Left colon (tissue), 2 donors: ENCODE measurements around the gene PKDREJ. TPM values are rescaled to one million over a fixed set of nuclear protein-coding genes. Genes with fewer than 3 reads are reported as not detected.
A peak's percentile ranks its signal among the peaks of the same experiment; 100 is the strongest.

Experiments used
- ATAC-seq: fragments of 200-7000 bp; cut with Tn5 transposase; one replicate; pipeline ENCODE4 v1.9.1; 2020; ENCODE audit warnings: mild to moderate bottlenecking, moderate library complexity
- DNase-seq, 2 donors: peaks; one replicate each; pipeline ENCODE4 v3.0.0-alpha.2; 2020
- intact Hi-C, 2 donors: fragments of 100-400 bp; cut with DNase I in 1 of 2; cut with micrococcal nuclease in 1 of 2; formaldehyde crosslinking; loops; one replicate each; pipeline versions ENCODE4 v1.11.2 to v1.14.0; 2022; cut with DNase I, micrococcal nuclease
- total RNA-seq, 2 donors: library from RNA; stranded (reverse); fragmentation: NEBNext Ultra II Directional; extraction: Animal tissue kit (Norgen Biotek cat#: 25700); gene quantifications; one replicate each; pipeline ENCODE4 v1.2.1, GENCODE V29; 2021
- donor health status: DM: no; HTN: no; CAD: no.
- donor health status: DM: yes; HTN: yes; CAD: no.

The PKDREJ gene
- total RNA-seq, 2 donors from 2014 or later: 0.42 to 0.55 TPM

DNA sequence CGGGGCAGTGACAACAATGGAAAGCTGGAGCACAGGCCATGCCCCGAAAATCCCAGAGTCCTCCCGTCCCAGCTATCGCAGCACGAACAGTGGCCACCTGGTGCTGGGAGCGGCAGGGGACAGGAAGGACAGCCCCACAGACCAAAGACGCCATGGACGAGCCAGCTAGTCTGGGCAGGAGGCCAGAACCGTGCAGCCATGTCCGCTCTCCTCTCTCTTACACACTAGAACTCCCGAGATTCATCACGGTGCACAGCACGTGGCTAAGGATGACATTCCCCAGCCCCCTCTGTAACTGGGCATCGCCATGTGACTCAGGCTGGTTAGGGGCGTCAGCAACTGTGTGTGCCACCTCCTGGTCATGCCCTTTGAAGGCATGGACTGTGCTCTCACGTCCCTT lies 17.6 kb downstream of the PKDREJ start:
- ATAC-seq (no peak), DNase-seq (no peak)
- intact Hi-C loops: no loop called here

GRCh38 chr22:46244771-46245170 lies 18.4 kb downstream of the PKDREJ start:
- ATAC-seq: no peak
- intact Hi-C loops: no loop called here
- no peak for DNase-seq

DNA sequence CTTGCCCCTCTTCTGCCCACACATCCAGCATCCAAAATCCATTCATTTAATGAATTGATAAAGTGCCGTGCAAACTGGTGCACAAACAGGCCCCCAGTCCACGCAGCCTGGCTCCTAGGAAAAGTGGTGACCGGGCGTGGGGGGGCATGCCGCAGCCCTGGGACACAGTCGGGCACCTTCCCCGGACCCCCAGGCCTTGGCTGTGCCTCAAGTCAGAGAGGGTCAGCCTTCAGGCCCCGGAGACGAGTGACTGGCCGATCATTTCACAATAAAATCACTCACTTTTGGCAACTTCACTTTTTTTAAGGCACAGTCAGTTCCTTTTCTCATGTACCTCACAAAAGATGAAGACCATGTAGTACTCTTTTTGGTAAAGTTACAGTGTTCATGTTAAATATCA lies 21.1 kb downstream of the PKDREJ start:
- no peak for ATAC-seq
- no peak for DNase-seq
- intact Hi-C loops: no loop called here

- ATAC-seq (no peak), DNase-seq (no peak)
- intact Hi-C loops: no loop called here
Observed at GRCh38 chr22:46241396-46242007, 21.6 kb downstream of the PKDREJ start.

DNA sequence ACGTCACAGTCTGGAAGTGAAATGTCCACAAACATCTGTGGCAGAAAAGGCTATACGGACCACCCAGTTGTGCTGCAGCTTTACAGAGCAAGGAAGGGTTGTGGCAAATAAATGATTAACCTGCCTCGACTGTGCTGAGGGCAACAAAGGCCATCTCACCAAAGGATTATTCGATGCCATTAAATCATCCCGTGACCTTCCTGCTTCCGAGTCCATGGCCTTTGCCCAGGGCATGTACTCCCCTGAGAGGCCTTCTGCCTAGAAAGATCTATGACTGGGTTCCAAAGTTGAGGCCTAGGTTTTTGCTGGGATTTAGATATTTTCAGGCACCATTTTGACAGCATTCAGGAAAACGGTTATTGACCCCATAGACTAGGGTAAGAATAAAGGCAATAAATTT lies 22.2 kb downstream of the PKDREJ start:
- intact Hi-C loops: no loop called here
- ATAC-seq (peak; percentile 40), DNase-seq (no peak)

DNA sequence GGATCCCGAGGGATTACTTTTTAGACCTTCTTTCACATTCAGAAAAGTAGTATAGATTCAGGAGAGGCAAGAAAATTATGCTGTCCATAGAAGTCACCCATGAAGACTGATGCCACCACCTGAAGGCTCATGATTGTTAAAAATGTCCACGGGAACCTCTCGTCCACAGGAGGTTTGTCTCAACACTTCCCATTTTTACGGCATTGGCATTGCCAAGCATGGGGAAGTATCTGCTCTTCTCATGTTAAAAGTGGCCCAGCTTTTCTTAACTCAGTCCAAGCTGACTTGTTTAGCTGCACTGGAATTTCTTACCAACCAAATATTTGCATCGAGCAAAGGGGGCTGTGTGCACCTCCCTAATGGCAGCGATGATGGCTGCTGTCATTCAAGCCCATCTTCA lies 22.6 kb downstream of the PKDREJ start:
- intact Hi-C loops: no loop called here
- no peak for ATAC-seq

GRCh38 chr22:46240073-46240472 lies 23.1 kb downstream of the PKDREJ start:
- ATAC-seq (no peak), DNase-seq (no peak)
- intact Hi-C loops: no loop called here

More for the DNA sequence above, 22.6 kb downstream of the PKDREJ start:
- DNase-seq: no peak

GRCh38 chr22:46239261-46240048 lies 23.7 kb downstream of the PKDREJ start:
- intact Hi-C loops: no loop called here
- no peak for ATAC-seq

GRCh38 chr22:46238541-46238940 lies 24.6 kb downstream of the PKDREJ start:
- intact Hi-C loops: no loop called here
- DNase-seq: no peak
- no peak for ATAC-seq

More at GRCh38 chr22:46239261-46240048, 23.7 kb downstream of the PKDREJ start:
- DNase-seq: no peak

DNA sequence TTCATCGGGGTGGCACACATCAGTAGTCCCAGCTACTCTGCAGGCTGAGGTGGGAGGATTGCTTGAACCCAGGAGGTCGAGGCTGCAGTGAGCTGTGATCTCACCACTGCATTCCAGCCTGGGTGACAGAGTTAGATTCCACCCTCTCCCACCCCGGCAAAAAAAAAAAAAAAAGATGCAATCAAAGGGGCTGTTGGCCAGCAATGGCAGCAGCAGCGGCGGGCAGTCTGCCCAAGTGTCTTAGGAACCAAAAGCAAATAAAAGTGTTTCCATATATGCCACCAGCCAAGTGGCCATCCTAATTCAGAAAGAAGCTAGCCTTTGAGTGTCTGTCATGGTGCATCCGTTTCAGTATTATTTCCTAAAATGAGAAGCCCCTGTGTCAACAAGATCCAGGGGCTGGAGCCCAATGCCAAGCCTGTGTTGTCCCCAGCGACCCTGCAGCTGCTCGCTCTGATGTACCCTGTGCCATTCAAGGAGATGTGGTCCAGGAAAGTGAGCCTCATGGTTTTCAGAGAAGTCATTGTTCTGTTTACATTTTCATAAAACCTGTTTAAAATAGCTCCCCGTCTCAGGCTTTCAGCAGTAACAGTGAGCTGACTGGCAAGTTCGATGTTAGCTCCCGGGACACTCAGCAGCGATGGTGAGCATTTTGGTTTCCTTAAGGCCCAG lies 25.6 kb downstream of the PKDREJ start:
- DNase-seq (no peak), ATAC-seq (no peak)
- intact Hi-C loops: no loop called here

GRCh38 chr22:46234969-46235368 lies 28.2 kb downstream of the PKDREJ start:
- no peak for DNase-seq
- intact Hi-C loops: no loop called here
- no peak for ATAC-seq

DNA sequence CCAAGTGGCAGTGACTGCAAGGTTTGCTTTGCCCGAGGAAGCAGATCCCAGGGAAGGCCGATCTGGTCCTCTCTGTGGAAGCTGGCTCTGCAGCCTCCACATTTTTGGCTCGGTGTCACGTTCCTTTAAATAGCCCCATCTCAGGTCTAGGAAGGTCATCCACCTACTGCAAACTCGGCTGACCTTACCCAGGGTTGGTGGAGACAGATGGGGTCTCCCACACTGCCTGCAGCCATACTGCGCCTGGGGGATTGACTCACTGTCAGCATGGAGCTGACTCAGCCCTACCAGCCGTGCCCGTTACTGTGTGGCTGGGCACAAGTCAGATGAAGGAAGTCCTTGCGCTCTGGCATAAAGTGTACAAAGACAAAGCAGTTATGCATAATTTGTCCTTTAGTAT lies 29.9 kb downstream of the PKDREJ start:
- no peak for DNase-seq
- ATAC-seq: peak; percentile 39
- intact Hi-C loops: no loop called here

DNA sequence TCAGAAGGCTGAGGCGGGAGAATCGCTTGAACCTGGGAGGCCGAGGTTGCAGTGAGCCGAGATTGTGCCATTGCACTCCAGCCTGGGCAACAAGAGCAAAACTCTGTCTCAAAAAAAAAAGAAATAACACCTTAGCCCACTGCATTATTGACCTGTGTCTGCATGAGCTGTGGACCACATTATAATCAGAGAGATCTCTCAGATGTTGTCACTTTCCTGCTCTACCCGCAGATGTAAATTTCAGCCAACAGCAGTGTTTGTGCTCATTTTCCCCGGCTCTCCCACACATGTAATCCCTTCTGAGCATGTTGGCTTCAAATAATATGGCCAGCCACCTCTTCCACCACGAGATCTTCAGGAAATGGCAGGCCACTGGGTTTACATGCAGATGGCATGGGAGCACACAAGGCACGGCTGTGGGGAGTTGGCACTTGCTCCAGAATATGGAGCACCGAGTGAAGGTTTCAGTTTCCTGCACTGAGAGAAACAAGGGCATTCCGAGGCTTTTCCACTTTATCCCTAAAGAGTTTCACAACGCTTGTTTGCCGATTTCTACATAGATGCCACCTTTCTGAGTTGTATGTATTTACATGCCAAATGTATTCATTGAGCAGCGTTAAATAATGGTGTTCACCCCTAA lies 32.8 kb downstream of the PKDREJ start:
- intact Hi-C loops: no loop called here
- ATAC-seq: no peak

DNA sequence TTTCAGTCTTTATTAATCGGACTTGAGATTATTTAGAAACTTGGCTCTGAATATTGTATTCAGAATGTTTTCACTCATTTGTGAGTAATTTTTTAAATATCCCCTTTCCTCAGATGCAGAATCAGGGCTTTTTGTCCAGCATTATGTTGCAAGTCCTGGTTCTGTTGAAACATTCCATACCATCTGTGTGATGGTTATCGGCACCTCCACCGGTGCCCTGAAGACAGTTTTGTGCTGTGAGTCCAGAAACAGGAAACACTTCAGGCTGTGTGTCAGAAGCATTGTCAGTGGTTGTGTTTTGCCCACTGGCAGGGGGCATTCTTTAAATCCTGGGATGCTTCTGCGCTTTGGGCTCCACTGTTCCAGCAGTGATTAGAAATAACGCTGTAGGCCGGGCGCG lies 33.4 kb downstream of the PKDREJ start:
- intact Hi-C loops: no loop called here
- ATAC-seq (no peak), DNase-seq (no peak)

More for the DNA sequence above, 32.8 kb downstream of the PKDREJ start:
- no peak for DNase-seq

DNA sequence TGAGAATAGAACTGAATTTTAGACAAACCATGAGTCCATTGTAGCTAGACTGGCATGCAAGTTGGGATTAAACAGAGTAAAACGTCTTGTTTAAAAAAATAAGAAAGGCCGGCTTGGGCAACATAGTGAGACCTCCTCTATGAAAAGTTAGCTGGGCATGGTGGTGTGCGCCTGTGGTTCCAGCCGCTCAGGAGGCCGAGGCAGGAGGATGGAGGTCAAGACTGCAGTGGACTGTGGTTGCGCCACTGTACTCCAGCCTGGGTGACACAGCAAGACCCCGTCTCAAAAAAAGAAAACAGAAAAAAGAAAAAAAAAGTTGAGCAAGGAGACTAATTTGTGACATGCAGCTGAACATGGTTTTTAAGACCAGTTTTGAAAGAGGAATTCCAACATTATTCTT lies 36.6 kb downstream of the PKDREJ start:
- ATAC-seq: no peak
- intact Hi-C loops: no loop called here
- no peak for DNase-seq

- intact Hi-C loops: no loop called here
- no peak for DNase-seq
- peak; percentile 11 for ATAC-seq
Observed at GRCh38 chr22:46225631-46226030, 37.5 kb downstream of the PKDREJ start.

DNA sequence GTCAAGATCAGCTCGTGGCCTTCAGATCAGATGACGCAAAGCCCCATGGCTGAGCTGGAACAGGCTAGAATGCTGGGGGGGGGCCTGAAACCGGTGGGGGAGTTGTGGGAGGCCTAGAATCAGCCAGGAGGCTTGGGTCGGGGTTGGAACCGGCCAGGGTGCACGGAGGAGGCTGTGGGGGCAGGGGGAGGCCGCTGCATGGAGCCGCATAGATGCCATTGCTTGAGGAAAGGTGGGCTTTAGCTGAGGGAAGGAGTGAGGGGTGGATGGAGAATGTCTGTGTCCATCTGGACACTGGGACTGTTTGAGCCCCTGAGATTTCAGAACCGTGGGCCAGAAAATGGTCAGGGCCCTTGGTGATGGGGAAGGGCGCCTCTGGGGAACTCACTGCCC lies 38.2 kb downstream of the PKDREJ start:
- ATAC-seq (no peak), DNase-seq (no peak)
- intact Hi-C loops: no loop called here

GRCh38 chr22:46224044-46224897 lies 38.9 kb downstream of the PKDREJ start:
- intact Hi-C loops: no loop called here
- no peak for DNase-seq
- ATAC-seq: no peak

- no peak for ATAC-seq
- DNase-seq: no peak
- intact Hi-C loops: no loop called here
Observed at GRCh38 chr22:46220921-46221320, 42.2 kb downstream of the PKDREJ start.
